Left cardiac atrium (tissue), 4 donors: ENCODE data around the gene ULK4. TPM values are rescaled to one million over a fixed set of nuclear protein-coding genes. Genes with fewer than 3 reads are reported as not detected.
A peak's percentile ranks its signal among the peaks of the same experiment; 100 is the strongest.
"Not testable (repeated sequence)": the region's sequence is repeated elsewhere in the genome, so short reads cannot be mapped to it uniquely, and the experiment has no call there.

Experiments
- ATAC-seq, 2 donors: fragments of 200-7000 bp; cut with Tn5 transposase; one replicate each; pipeline ENCODE4 v1.9.1; 2020; ENCODE audit warnings: mild to moderate bottlenecking in 2 of 2, moderate library complexity in 2 of 2
- DNase-seq: peaks from one replicate; pipeline ENCODE4 v3.0.0-alpha.2; 2020
- intact Hi-C, 2 donors: fragments of 100-400 bp; cut with DNase I; formaldehyde crosslinking; loops; one replicate each; pipeline versions ENCODE4 v1.14.1 to v1.15.1; 2022 to 2023
- long read RNA-seq: library from polyadenylated mRNA; unstranded; transcript quantifications from one replicate; pipeline ENCODE4 v2.0.0, GENCODE V29; 2021
- total RNA-seq, 2 donors: library from RNA; stranded (reverse); fragmentation: NEBNext Ultra II Directional; extraction: Animal tissue kit (Norgen Biotek cat#: 25700); gene quantifications; one replicate each; pipeline ENCODE4 v1.2.1, GENCODE V29; 2021
- donor health status: DM: no; HTN: yes; CAD: no.
- donor health status: DM: no; HTN: yes; CAD: no; lungs with severe emphysema.
- donor health status: DM: yes; HTN: yes; CAD: no.
- donor health status: Dilated cardiomyopathy.

Gene ULK4
- 10 to 100 TPM; 12.7 to 13.8 TPM for total RNA-seq
- long read RNA-seq, full-length matches to known transcripts: 2 of 14 reads
- long read RNA-seq, partial matches to known transcripts: 8 of 14 reads
- long read RNA-seq, other reads (novel, unspliced or antisense): 4 of 14 reads

DNA sequence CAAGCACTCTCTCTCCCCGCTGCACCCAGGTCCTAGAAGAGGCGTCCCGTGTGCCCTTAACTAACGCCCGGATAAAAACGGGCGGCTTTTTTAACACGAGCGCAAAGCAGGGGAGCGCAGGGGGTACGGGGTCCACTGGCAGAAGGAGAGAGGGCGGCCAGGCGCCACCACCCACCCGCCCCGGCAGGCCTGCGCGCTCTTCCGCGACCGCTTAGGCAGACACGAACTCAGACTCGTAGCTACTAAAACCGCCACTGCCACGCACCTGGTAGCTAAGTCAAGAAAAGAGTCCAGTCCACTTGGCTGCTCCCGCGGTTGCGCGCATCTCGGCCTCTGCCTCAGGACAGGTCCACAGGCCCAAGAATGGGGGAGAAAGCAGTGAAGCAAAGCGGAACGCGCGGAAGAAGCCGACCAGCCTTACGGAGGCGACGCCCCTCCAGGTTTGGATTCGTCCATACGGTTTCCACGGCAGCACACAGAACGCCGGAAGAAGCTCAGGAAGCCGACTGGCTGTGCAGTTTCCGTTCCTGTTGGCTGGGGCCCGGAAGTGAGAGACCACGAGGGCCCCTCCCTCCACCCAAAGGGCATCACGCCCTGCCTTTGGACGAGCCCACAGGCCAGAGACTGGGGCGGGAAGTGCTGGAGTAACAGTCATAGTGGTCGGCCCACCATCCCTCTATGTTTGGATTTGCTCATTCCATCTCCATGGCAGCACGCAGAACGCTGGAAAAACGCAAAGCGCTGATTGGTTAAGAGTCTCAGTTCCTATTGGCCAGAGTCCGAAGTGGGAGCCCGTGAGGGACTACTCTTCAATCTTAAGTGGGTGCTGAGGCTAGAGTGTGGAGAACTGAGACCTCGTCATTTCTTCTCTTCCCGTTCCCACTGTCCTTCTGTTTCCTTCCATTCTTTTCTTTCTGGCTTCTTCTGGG lies at the start of gene ULK4:
Gene ULK4, minus strand, starts transcription at position 353 of the 929 bp plus-strand sequence. CDS start 7,344 bp downstream, outside the sequence.
- peak; percentile 98 for DNase-seq
- intact Hi-C loops: no loop called here

DNA sequence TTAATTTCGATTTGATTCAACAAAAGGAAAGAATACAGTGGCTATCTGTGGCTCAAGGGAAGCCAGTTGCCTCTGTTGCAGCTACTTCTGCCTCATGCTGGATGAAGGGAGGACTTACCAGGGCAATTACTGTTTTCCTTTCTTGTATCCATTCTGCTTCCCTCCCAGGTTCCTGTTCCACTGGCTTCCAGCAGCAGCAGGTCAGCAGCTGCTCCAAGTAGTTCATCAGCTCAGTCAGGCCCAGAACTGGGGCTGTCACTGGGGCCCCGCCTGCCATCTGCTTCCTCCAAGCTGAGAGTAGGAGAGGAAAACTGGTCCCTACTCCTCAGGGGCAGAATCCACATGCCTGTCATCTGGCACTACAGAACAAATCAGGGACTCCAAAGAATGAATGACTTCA lies 48.6 kb upstream of the ULK4 start:
- ATAC-seq: no peak

More for the DNA sequence above, at the start of gene ULK4:
- ATAC-seq: peak; percentile 97 to 98

DNA sequence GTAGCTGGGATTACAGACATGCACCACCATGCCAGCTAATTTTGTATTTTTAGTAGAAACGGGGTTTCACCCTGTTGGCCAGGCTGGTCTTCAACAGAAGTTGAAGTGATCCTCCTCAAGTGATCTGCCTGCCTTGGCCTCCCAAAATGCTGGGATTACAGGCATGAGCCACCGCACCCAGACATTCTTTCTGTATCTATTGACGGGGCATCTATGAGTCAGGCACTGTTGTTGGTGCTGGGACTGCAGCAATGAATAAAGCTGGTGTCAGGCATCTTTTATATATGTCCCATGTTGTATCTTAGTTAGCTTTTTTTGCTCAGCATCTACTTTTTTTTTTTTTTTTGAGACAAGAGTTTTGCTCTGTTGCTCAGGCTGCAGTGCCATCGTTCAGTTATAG lies 47.6 kb upstream of the ULK4 start:
- intact Hi-C loops: no loop called here
- no peak for DNase-seq
- ATAC-seq: no peak

More for the DNA sequence above, 48.6 kb upstream of the ULK4 start:
- no peak for DNase-seq
- intact Hi-C loops: loop anchor here (5.0 to 10.0 kb wide), 2 partner anchors 87 to 116 kb away; no protein-coding TSS in a partner anchor

DNA sequence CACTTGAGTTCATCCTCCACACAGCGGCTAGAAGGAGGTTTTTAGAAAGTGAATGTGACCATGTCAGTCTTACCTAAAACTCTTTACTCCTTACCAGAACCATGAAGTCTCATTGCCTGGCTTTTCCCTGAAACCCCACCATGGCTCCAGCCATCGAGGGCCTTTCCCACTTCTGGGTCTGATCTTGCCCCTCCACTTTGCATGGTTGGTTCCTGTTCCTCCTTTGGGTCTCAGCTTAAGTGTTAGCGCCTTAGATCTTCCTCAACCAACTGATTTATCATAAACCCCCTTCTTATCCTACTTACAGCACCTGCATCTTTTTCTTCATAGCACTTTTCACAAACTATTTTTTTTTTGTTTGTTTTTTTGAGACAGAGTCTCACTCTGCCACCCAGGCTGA lies 45.9 kb upstream of the ULK4 start:
- intact Hi-C loops: no loop called here

DNA sequence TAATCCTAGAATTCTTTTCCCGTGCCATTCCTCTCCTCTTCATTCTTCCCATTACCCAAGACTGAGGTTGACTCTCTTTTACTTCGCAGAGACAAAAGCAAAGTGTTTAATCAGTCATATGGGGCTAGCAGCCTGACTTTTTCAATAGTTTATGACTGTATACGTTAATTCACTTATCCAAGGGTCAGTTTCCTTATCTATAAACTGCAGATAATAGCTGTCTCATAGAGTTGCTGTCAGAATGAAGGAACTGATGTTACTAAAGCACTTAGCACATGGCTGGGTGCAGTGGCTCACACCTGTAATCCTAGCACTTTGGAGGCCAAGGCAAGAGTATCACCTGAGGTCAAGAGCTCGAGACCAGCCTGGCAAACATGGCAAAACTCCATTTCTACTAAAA lies 43.5 kb upstream of the ULK4 start:
- intact Hi-C loops: no loop called here

More for the DNA sequence above, 45.9 kb upstream of the ULK4 start:
- no peak for DNase-seq
- ATAC-seq: no peak

DNA sequence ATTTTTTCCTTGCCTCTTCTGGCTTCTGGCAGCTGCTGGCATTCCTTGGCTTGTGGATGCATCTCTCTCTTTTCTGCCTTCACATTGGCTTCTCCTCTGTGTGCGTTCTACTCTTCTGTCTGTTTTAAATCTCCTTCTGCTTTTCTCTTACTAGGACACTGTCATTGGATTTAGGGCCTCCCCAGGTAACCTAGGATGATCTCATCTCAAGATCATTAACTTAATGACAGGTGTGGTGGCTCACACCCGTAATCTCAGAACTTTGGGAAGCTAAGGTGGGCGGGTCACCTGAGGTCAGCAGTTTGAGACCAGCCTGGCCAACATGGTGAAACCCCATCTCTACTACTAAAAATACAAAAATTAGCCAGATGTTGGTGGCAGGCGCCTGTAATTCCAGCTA lies 40.9 kb upstream of the ULK4 start:
- DNase-seq: no peak
- intact Hi-C loops: no loop called here
- ATAC-seq: no peak

More for the DNA sequence above, 43.5 kb upstream of the ULK4 start:
- no peak for ATAC-seq
- DNase-seq: no peak

DNA sequence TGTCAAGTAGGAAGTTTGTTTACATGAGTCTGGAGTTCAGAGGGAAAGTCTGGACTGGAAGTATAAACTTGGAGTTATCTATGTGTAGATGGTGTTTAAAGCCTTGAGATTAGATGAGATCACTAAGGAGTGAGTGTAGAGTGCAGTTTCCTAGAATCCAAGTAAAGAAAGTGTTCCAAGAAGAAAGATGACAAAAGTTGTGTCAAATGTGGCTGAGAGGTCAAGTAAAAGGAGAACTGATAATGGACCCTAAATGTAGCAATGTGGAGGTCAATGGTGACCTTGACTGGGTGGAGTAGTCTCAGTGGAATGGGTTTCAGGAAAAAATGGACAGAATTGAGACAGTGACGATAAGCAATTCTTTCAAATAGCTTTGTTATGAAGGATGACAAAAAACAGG lies 39.9 kb upstream of the ULK4 start:
- ATAC-seq (no peak), DNase-seq (no peak)
- intact Hi-C loops: no loop called here

DNA sequence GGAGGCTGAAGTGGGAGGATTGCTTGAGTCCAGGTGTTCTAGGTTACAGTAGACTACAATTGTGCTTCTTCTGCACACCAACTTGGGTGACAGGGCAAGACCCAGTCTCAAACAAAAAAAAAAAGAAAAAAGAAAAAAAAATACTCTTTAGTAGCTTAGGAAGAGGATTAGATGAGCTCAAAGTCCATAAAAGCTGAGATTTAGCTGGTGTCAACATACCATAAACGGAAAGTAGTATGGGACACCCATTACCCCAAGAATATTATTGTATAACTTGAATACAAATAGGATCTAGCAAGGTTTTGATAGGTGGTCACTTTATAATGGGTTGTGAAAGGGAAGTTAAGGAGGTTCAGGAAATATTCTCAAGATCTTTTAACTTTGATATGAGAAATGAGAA lies 38.0 kb upstream of the ULK4 start:
- ATAC-seq (no peak), DNase-seq (no peak)
- intact Hi-C loops: no loop called here

DNA sequence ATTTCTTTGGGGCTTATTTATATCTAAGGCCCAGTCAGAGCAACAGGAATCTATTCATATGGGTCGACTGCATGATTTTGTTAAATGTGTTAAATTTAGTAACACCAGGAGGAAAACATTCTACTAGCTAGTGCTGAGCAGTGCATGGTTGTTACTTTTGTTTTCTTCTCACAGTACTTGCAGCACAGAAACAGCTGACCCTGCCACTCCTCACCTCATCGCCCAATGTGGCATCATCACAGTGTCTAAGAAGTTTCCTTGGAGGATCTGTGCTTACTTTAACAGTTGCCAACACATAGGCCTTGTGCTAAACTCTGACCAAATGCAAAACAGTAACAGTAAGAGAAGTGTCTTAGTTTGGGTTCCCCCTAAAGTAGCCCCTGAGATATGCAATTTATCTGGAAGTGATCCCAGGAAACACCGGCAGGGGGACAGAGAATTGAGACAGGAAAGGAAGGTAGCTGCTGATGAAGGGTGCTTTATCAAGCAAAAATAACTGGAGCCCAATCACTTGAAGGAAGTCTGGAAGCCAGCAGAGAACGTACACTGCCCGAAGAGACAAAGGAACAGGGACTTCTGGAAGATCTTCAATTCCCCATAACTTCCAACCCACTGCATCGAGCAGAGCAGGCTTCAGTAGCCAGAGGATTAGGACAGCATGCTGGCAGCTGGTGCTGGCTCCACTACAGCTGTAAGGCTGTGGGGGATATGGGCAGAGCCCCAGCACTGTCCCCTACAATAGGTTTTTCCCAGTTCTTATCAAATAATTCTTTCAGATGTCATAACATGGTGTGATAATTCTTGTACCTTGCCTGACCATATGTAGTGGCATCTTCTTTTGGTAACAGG lies 36.0 kb upstream of the ULK4 start:
- ATAC-seq: peak; percentile 33 to 74
- DNase-seq: no peak
- intact Hi-C loops: no loop called here

DNA sequence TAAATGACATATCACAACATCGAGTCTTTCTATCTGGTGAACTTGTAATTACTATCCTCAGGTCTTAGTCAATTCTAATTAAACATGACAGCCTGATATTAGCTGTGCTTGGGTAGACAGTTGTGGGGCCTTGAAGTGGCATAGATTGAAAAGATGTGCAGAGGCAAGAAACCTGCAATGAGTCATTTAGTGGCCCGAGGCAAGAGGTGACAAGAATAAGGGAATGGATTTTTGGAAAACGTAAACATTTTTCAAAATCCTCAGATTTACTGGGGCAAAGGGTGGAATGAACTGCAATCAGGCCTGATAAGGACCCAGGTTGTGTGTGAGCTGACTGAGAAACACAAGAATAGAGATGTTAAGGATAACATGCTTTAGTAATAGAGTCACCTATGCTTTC lies 29.5 kb upstream of the ULK4 start:
- DNase-seq (no peak), ATAC-seq (no peak)
- intact Hi-C loops: no loop called here

DNA sequence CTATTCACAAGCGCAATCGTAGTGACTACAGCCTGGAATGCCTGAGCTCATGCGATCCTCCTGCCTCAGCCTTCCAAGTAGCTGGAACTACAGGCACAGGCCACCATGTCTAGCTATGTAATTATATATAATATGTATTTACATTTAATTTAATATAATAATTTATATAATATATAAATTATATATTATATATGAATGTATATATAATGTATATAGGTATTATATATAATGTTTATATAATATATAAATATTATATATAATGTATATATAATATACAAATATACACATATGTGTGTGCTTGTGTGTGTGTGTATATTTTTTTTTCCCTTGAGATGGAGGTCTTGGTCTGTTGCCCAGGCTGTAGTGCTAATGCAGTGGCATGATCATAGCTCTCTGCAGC lies 27.6 kb upstream of the ULK4 start:
- intact Hi-C loops: no loop called here
- DNase-seq (no peak), ATAC-seq (no peak)

DNA sequence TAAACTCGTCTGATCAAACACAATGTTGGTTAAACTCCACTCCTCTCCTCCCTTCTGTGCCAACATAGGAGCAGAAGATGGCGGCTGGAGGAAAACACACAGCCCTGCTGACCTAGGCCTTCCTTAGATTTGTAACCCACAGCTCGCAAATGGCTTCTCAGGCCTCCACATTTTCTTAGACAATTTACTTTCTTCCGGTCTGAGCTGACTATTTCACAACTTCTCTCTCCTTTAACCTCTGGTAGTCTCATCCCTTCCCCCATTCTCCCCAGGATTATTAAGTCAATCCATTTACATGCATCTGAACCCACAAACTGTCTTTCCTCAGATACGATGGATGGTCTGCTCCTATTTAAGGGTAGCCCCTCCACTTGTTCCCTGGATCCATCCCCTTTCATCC lies 25.7 kb upstream of the ULK4 start:
- ATAC-seq (no peak), DNase-seq (no peak)
- intact Hi-C loops: no loop called here

DNA sequence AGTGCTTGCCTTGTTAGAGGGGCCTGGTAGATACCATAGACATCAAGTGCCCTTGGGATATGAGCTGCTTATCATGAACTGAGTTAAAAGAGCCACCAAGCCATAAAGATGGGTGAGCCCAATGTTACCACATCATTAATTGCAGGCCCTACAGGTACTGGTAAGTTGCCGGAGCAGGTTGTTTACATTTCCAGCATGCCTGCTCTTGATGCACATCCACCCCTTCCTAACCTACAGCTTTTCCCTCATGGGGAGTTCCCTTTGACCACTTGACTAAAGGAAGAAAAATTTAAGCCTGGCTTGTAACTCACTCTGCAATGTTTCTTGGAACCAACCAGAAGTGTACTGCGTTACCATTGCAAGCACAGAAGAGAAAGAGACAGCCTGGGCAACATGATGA lies 24.7 kb upstream of the ULK4 start:
- intact Hi-C loops: no loop called here
- no peak for ATAC-seq
- DNase-seq: no peak

DNA sequence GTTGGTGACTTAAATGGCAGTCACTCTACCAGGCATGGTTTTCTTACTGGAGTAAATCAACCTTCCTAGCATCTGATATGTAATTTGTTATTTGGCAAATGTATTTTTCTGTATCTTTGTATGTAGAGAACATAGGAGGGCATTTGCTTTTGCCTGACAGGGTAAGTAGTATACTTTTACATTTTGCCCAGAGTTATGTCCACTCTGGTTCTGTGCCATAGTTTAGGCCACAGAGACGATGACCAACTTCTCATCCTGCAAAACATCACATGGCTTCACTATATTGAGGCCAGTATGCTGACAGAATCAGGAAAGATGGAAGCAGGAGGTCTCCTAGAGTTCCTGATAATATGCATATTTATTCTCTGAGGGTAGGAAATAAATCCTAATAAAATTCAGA lies 23.1 kb upstream of the ULK4 start:
- intact Hi-C loops: no loop called here
- ATAC-seq: no peak

DNA sequence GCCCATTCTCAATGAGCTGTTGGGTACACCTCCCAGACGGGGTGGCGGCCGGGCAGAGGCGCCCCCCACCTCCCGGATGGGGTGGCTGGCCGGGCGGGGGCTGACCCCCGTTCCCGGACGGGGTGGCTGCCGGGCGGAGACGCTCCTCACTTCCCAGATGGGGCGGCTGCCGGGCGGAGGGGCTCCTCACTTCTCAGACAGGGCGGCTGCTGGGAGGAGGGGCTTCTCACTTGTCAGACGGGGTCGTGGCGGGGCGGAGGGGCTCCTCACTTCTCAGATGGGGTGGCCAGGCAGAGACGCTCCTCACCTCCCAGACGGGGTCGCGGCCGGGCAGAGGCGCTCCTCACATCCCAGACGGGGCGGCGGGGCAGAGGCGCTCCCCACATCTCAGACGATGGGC lies 21.2 kb upstream of the ULK4 start:
- DNase-seq, ATAC-seq, intact Hi-C loops: not testable (repeated sequence)

More for the DNA sequence above, 23.1 kb upstream of the ULK4 start:
- DNase-seq: no peak

DNA sequence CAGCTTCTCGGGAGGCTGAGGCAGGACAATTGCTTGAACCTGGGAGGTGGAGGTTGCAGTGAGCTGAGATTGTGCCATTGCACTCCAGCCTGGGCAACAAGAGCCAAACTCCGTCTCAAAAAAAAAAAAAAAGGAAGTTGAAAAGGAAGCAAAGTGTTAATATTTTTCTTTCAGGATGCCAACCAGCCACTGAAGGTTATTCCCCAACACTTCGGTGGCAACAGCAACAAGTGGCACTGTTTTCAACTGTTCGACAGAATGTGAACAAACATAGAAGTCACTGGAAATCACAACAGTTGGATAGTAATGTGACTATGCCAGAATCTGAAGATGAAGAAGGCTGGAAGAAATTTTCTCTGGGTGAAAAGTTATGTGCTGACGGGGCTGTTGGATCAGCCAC lies 15.5 kb upstream of the ULK4 start:
- ATAC-seq, intact Hi-C loops, DNase-seq: not testable (repeated sequence)

DNA sequence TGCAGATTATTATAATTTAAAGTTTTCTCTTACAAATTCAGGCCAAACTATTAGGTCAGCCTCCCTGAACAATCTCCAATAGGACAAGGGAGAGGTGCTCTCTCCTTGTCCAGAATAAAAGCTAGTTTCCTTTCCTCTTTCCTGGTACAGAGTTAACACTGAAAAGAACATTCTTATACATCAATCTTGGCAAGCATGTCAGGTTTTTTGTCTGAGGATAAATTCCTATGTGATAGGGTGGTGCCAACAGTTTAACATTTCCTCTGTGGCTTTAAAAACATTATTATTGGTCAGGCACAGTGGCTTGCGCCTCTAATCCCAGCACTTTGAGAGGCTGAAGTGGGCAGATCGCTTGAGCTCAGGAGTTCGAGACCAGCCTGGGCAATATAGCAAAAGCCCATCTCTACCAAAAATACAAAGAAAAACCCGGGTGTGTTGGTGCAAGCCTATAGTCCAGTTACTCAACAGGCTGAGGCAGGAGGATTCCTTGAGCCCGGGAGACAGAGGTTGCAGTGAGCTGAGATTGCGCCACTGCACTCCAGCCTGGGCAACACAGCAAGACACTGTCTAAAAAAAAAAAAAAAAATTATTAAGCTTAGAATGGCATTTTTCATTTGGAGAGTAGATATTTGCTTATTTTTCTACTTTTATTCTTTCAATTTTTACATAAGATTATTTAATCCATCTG lies 13.7 kb upstream of the ULK4 start:
- DNase-seq (no peak), ATAC-seq (no peak)
- intact Hi-C loops: no loop called here

DNA sequence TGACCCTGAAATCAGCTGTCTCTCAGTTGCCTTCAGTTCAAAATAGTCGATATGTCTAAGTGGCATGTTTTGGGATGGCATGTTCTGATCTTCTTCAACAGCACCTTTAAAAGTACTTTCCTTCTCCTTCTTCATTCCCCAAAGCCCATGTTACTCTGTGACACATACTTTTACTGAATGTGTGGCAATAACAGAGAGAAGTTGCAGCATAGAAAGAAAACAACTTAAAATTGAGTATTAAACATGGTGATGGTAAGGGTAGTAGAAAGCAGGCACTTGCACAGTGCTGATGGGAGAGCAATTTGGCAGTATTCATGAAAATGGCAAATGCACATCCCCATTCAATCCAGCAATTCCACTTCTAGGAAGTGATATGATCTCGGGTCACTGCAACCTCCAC lies 12.3 kb upstream of the ULK4 start:
- intact Hi-C loops: no loop called here
- DNase-seq (no peak), ATAC-seq (no peak)

DNA sequence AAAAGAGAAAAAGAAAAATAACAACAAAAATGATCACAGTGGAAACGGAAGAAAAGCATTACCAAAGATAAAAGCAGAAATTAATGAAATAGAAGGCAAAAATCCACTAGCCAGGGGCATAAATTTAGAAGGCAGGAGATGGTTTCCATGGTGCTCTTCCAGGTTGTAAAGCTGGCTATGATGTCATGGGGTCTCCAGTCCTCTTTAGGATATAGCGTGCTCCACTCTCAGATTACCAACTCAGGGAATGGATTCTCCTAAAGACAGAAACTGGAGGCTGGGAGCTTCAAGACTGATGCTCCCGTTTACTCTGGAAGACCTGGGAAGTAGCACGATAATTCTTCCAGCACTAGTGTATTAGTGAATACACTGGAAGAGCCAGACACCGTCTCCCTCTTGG lies 10.9 kb upstream of the ULK4 start:
- ATAC-seq (no peak), DNase-seq (no peak)
- intact Hi-C loops: no loop called here
